Measurements from ENCODE around the gene FARP2. TPM values are rescaled to one million over a fixed set of nuclear protein-coding genes. Genes with fewer than 3 reads are reported as not detected.
"Not testable (repeated sequence)": the region's sequence is repeated elsewhere in the genome, so short reads cannot be mapped to it uniquely, and the experiment has no call there.

Gene FARP2
- total RNA-seq, 4 donors from 2014 or later: 42.7 to 229 (median 93.2) TPM

- Histone ChIP-seq H3K36me3 (no peaks in the 10 kb centered on the region), H3K4me1 (peaks cover 0 to 80% (median 40%) of the 10 kb centered on the region in 4 donors), H3K27ac (peak overlapping the region in 2 of 4 donors; percentile 95 to 96), H3K4me3 (peak overlapping the region in 2 of 4 donors; percentile 79 to 82), H3K9me3 (no peaks in the 10 kb centered on the region), H3K27me3 (no peaks in the 10 kb centered on the region)
- no peak for DNase-seq (ENCODE audit: low spot score in 2 of 2)
- 39 to 50% methylated on average over 4 of the region's 4 CpGs for WGBS, 2 donors
- no peak for TF ChIP-seq POLR2A (IDR thresholded peaks at IDR 0.05)
- no peak for TF ChIP-seq EP300 (IDR thresholded peaks at IDR 0.05)
- no peak for TF ChIP-seq CTCF (IDR thresholded peaks at IDR 0.05)
Measured at GRCh38 chr2:241317391-241317790, 38.7 kb upstream of the FARP2 start.

DNA sequence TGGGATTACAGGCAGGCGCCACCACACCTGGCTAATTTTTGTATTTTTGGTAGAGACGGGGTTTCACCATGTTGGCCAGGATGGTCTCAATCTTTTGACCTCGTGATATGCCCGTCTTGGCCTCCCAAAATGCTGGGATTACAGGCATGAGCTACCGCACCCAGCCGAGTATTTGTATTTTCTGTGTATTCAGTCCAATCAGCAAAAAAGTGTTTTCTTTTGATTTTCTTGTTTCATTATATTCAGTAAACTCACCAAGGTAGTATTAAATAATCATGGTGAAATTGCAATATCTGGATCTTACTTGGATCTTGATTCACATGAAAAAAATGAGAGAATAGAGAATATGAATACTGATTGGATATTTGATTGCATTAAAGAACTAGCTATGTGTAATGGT is 37.3 kb upstream of the FARP2 start:
- H3K4me1 ChIP-seq: peaks cover 0 to 80% (median 36%) of the 10 kb centered on the region in 4 donors
- H3K4me3 ChIP-seq; H3K27me3 ChIP-seq; H3K9me3 ChIP-seq; DNase-seq (ENCODE audit: low spot score in 2 of 2); H3K36me3 ChIP-seq; H3K27ac ChIP-seq: not testable (repeated sequence)
- 85 to 90% methylated on average over 6 of the region's 6 CpGs for WGBS, 2 donors

DNA sequence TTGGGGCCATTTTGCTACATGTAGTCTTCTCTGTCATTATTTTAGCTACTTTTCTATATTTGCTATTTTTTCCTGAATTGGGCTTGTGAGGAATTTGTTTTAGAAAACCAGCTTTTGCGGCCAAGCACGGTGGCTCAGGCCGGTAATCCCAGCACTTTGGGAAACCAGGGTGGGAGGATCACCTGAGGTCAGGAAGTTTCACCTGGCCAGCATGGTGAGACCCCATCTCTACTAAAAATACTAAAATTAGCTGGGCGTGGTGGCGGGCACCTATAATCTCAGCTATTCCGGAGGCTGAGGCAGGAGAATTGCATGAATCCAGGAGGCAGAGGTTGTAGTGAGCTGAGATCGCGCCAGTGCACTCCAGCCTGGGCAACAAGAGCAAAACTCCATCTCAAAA is 35.7 kb upstream of the FARP2 start:
- no peaks in the 10 kb centered on the region for H3K36me3 ChIP-seq
- 88% methylated on average over 8 of the region's 8 CpGs for WGBS, 2 donors
- no peaks in the 10 kb centered on the region for H3K9me3 ChIP-seq
- H3K4me3 ChIP-seq: no peak overlapping the region
- H3K4me1 ChIP-seq: peaks cover 0 to 87% (median 43%) of the 10 kb centered on the region in 4 donors
- DNase-seq (ENCODE audit: low spot score in 2 of 2): no peak
- TF ChIP-seq CTCF (IDR thresholded peaks at IDR 0.05) (no peak), EP300 (IDR thresholded peaks at IDR 0.05) (no peak), POLR2A (IDR thresholded peaks at IDR 0.05) (no peak)
- H3K27me3 ChIP-seq: no peaks in the 10 kb centered on the region
- H3K27ac ChIP-seq: no peak overlapping the region

DNA sequence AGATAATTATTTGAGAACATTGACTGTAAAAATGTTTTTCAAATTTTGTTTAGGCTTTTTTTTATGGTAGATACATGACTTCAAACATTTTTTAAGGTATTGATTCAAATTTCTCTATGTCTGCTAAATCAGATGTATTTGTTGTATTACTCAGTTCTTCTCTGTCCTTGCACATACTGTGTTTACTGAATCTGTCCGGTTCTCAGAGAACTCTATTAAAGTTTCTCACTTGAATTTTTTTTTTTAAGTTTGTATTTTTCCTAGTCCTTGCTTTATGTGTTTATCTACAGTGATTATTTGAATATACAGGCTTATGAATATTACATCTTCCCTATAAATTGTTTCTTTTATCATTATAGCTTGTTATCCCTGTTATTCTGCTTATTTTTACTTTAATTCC is 35.1 kb upstream of the FARP2 start:
- no peak for TF ChIP-seq POLR2A (IDR thresholded peaks at IDR 0.05)
- TF ChIP-seq CTCF (IDR thresholded peaks at IDR 0.05): no peak
- TF ChIP-seq EP300 (IDR thresholded peaks at IDR 0.05): no peak
- Histone ChIP-seq H3K27me3 (no peaks in the 10 kb centered on the region), H3K4me3 (no peak overlapping the region), H3K36me3 (no peaks in the 10 kb centered on the region), H3K9me3 (no peaks in the 10 kb centered on the region), H3K4me1 (peaks cover 0 to 87% (median 45%) of the 10 kb centered on the region in 4 donors), H3K27ac (no peak overlapping the region)
- no peak for DNase-seq (ENCODE audit: low spot score in 2 of 2)
- WGBS, 2 donors: 29 to 36% methylated on average over 1 of the region's 1 CpG

DNA sequence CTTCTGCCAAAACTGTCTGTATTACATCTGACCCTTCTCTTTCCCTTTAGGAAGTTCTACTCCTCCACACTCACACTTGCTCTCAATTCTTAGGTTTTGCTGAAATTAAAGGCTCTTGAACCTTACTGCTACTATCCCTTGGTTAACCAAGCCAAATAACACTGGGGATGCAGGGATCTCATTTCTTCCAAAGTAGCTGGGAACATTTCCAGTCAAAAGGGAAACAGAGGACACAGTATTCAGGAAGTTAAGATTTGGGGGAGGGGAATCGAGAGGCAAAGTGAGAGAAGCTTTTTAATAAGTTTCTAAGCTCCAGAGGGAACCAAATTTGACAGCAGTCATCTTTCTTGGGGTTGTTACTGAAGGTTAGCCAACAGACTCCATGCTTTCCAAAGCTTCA is 34.2 kb upstream of the FARP2 start:
- no peak for TF ChIP-seq POLR2A (IDR thresholded peaks at IDR 0.05)
- WGBS, 2 donors: 16 to 21% methylated on average over 1 of the region's 1 CpG

DNA sequence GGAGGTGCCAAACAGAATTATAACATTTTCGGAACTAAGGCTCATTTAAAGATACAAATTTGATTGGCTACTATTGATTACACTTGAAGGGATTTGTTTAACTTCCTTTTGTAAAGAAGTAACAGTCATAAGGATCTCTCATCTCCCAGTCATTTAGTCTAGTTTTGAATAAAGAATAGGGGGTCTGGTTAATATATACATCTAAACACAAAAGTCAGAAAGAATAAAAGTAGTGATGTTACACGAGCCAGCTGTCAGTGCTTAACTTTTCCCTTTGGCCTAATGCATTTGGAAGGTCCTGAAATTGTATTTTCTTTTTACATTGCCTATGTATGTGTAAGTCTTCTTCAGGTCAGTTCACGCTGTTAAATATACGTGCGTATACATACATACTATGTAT is 32.3 kb upstream of the FARP2 start:
- Histone ChIP-seq H3K27me3 (no peaks in the 10 kb centered on the region), H3K4me3 (no peak overlapping the region), H3K36me3 (peaks cover 0 to 25% (median 0%) of the 10 kb centered on the region in 3 donors), H3K4me1 (peaks cover 0 to 64% (median 28%) of the 10 kb centered on the region in 4 donors), H3K9me3 (no peaks in the 10 kb centered on the region), H3K27ac (peak overlapping the region in 1 of 4 donors; percentile 58)
- WGBS, 2 donors: 74% methylated on average over 5 of the region's 5 CpGs
- DNase-seq (ENCODE audit: low spot score in 2 of 2): no peak
- TF ChIP-seq EP300 (IDR thresholded peaks at IDR 0.05) (no peak), POLR2A (IDR thresholded peaks at IDR 0.05) (no peak)

More for the DNA sequence above, 34.2 kb upstream of the FARP2 start:
- Histone ChIP-seq H3K9me3 (no peaks in the 10 kb centered on the region), H3K27ac (no peak overlapping the region), H3K36me3 (peaks cover 0 to 7% (median 0%) of the 10 kb centered on the region in 3 donors), H3K27me3 (no peaks in the 10 kb centered on the region), H3K4me3 (no peak overlapping the region), H3K4me1 (peaks cover 0 to 83% (median 44%) of the 10 kb centered on the region in 4 donors)
- no peak for DNase-seq (ENCODE audit: low spot score in 2 of 2)

- H3K36me3 ChIP-seq: peaks cover 0 to 35% (median 4%) of the 10 kb centered on the region in 3 donors
- DNase-seq (ENCODE audit: low spot score in 2 of 2): no peak
- H3K4me1 ChIP-seq: peaks cover 0 to 54% (median 24%) of the 10 kb centered on the region in 4 donors
- no peaks in the 10 kb centered on the region for H3K9me3 ChIP-seq
- H3K27me3 ChIP-seq: no peaks in the 10 kb centered on the region
- peak overlapping the region in 1 of 4 donors; percentile 58 for H3K27ac ChIP-seq
- H3K4me3 ChIP-seq: no peak overlapping the region
- no peak for TF ChIP-seq EP300 (IDR thresholded peaks at IDR 0.05)
- no peak for TF ChIP-seq POLR2A (IDR thresholded peaks at IDR 0.05)
- TF ChIP-seq CTCF (IDR thresholded peaks at IDR 0.05): no peak
Measured at GRCh38 chr2:241324775-241325174, 31.3 kb upstream of the FARP2 start.
